H1 (cell line): ENCODE measurements around the gene GPR162. TPM values are rescaled to one million over a fixed set of nuclear protein-coding genes. Genes with fewer than 3 reads are reported as not detected.

ENCODE experiments used
- CTCF ChIA-PET: fragments of 300-600 bp; sonication (Branson Sonifier 250); formaldehyde crosslinking; loops from one replicate; lab custom pipeline; 2021; ENCODE audit not compliant: partially characterized antibody; lab: Charles Lee
- POLR2A ChIA-PET: fragments of 300-600 bp; sonication (Branson Sonifier 250); formaldehyde crosslinking; loops from one replicate; lab custom pipeline; 2021; ENCODE audit warnings: inconsistent platforms; ENCODE audit not compliant: partially characterized antibody; lab: Charles Lee
- DNase-seq, 2 experiments: peaks; one replicate each; pipeline versions ENCODE4 v3.0.0 to v3.0.0-alpha.2; 2010 to 2022; ENCODE audit warnings: low spot score in 2 of 2, low read depth in 1 of 2, mixed read lengths in 1 of 2
- FAIRE-seq: peaks from 2 replicates; lab custom pipeline; 2011; peaks lifted over from hg19 to GRCh38; lab: Jason Lieb, UNC
- H2AFZ ChIP-seq: 2 replicates; pipeline ENCODE4 v1.8.1; 2012; ENCODE audit warnings: low read length, inconsistent platforms
- H2AK5ac ChIP-seq: 2 replicates; pipeline ENCODE4 v1.6.1; 2013; ENCODE audit warnings: low read depth, low read length
- H2BK120ac ChIP-seq: replicated peaks from 2 replicates; pipeline ENCODE3; 2013; ENCODE audit warnings: low read depth, low read length, inconsistent platforms
- H2BK12ac ChIP-seq: 2 replicates; pipeline ENCODE4 v1.6.1; 2013; ENCODE audit warnings: low read depth, low read length
- H2BK15ac ChIP-seq: 2 replicates; pipeline ENCODE4 v1.6.1; 2013; ENCODE audit warnings: low read length
- H2BK20ac ChIP-seq: 2 replicates; pipeline ENCODE4 v1.6.1; 2013; ENCODE audit warnings: low read length
- H2BK5ac ChIP-seq: 2 replicates; pipeline ENCODE4 v1.6.1; 2013; ENCODE audit warnings: low read depth, low read length
- H3K14ac ChIP-seq: 2 replicates; pipeline ENCODE4 v1.6.1; 2013; ENCODE audit warnings: inconsistent platforms; ENCODE audit not compliant: insufficient read length
- H3K18ac ChIP-seq: 2 replicates; pipeline ENCODE4 v1.6.1; 2013; ENCODE audit warnings: low read length; ENCODE audit errors: extremely low read depth
- H3K23ac ChIP-seq: 2 replicates; pipeline ENCODE4 v1.6.1; 2013; ENCODE audit warnings: inconsistent platforms; ENCODE audit not compliant: insufficient read length
- H3K23me2 ChIP-seq: 2 replicates; pipeline ENCODE4 v1.6.1; 2013; ENCODE audit warnings: low read depth, low read length
- H3K27ac ChIP-seq: 2 replicates; pipeline ENCODE4 v1.6.1; 2011; ENCODE audit warnings: low read depth, low read length, inconsistent platforms
- H3K27me3 ChIP-seq, 4 experiments: replicated peaks in 1 of 4; 1 replicate in 1 of 4; 2 replicates in 3 of 4; pipeline versions ENCODE4 v1.6.1 to v1.8.1; 2011 to 2013; ENCODE audit warnings: low read length in 3 of 4, mild to moderate bottlenecking in 3 of 4, inconsistent platforms in 2 of 4, mixed read lengths in 2 of 4, moderate library complexity in 1 of 4; ENCODE audit not compliant: control insufficient read depth in 3 of 4, insufficient read depth in 3 of 4; ENCODE audit errors: extremely low read depth in 1 of 4
- H3K36me3 ChIP-seq, 4 experiments: 2 replicates each; pipeline versions ENCODE4 v1.6.1 to v1.8.1; 2011 to 2013; ENCODE audit warnings: mild to moderate bottlenecking in 4 of 4, low read length in 3 of 4, moderate library complexity in 2 of 4, control low read depth in 1 of 4, inconsistent platforms in 1 of 4; ENCODE audit not compliant: insufficient read depth in 4 of 4, control insufficient read depth in 2 of 4
- H3K4ac ChIP-seq: replicated peaks from 2 replicates; pipeline ENCODE3; 2013; ENCODE audit warnings: low read length, low read depth, mixed read lengths, inconsistent platforms; ENCODE audit not compliant: insufficient read length
- H3K4me1 ChIP-seq, 4 experiments: replicated peaks in 1 of 4; 1 replicate in 1 of 4; 2 replicates in 3 of 4; pipeline versions ENCODE4 v1.6.1 to v1.8.1; 2011 to 2013; ENCODE audit warnings: low read length in 3 of 4, inconsistent platforms in 2 of 4, mixed read lengths in 1 of 4; ENCODE audit not compliant: insufficient read depth in 4 of 4, control insufficient read depth in 3 of 4
- H3K4me2 ChIP-seq, 2 experiments: 2 replicates each; pipeline versions ENCODE4 v1.6.1 to v1.8.1; 2011 to 2013; ENCODE audit warnings: low read depth in 2 of 2, low read length in 2 of 2, control low read depth in 1 of 2, inconsistent platforms in 1 of 2, mild to moderate bottlenecking in 1 of 2; ENCODE audit not compliant: insufficient read depth in 1 of 2
- H3K4me3 ChIP-seq, 4 experiments: fragments of 200-600, 300-600 bp in 1 of 4; sonication (generic), shearing (Covaris generic), sonication (Bioruptor Twin) in 1 of 4; 2 replicates each; pipeline versions ENCODE4 v1.5.1 to v1.8.1; 2011 to 2016; ENCODE audit warnings: low read length in 4 of 4, low read depth in 3 of 4, control low read depth in 2 of 4, inconsistent platforms in 2 of 4, mild to moderate bottlenecking in 2 of 4, mixed read lengths in 1 of 4, moderate library complexity in 1 of 4; ENCODE audit not compliant: insufficient read depth in 2 of 4; ENCODE audit errors: extremely low read depth in 1 of 4
- H3K56ac ChIP-seq: replicated peaks from 2 replicates; pipeline ENCODE3; 2013; ENCODE audit warnings: low read depth, mild to moderate bottlenecking, mixed read lengths, low read length, inconsistent platforms; ENCODE audit not compliant: insufficient read length
- H3K79me1 ChIP-seq: 2 replicates; pipeline ENCODE4 v1.6.1; 2013; ENCODE audit warnings: low read depth, low read length, control low read depth
- H3K79me2 ChIP-seq, 2 experiments: 2 replicates each; pipeline versions ENCODE4 v1.6.1 to v1.8.1; 2012 to 2013; ENCODE audit warnings: low read length in 2 of 2, mild to moderate bottlenecking in 2 of 2, inconsistent platforms in 1 of 2; ENCODE audit not compliant: insufficient read depth in 2 of 2, control insufficient read depth in 1 of 2
- H3K9ac ChIP-seq, 4 experiments: replicated peaks in 1 of 4; 1 replicate in 1 of 4; 2 replicates in 3 of 4; pipeline versions ENCODE4 v1.6.1 to v1.8.1; 2011 to 2013; ENCODE audit warnings: low read depth in 3 of 4, low read length in 3 of 4, control low read depth in 2 of 4, mild to moderate bottlenecking in 2 of 4, moderate library complexity in 2 of 4, inconsistent platforms in 1 of 4; ENCODE audit errors: extremely low read depth in 1 of 4
- H3K9me3 ChIP-seq, 2 experiments: 2 replicates each; pipeline versions ENCODE4 v1.6.1 to v1.8.1; 2012 to 2013; ENCODE audit warnings: mild to moderate bottlenecking in 2 of 2, moderate library complexity in 2 of 2, control low read depth in 1 of 2, inconsistent platforms in 1 of 2, low read depth in 1 of 2, low read length in 1 of 2, mixed read lengths in 1 of 2; ENCODE audit not compliant: insufficient read depth in 2 of 2
- H4K20me1 ChIP-seq, 2 experiments: replicated peaks in 1 of 2; 2 replicates each; pipeline versions ENCODE3 to v1.8.1; 2011 to 2013; ENCODE audit warnings: inconsistent platforms in 2 of 2, low read length in 2 of 2, mild to moderate bottlenecking in 1 of 2; ENCODE audit not compliant: insufficient read depth in 2 of 2, control insufficient read depth in 1 of 2
- H4K5ac ChIP-seq: 2 replicates; pipeline ENCODE4 v1.6.1; 2013; ENCODE audit warnings: low read length, low read depth, mixed read lengths, inconsistent platforms; ENCODE audit not compliant: insufficient read length
- H4K8ac ChIP-seq: 2 replicates; pipeline ENCODE4 v1.8.0; 2013; ENCODE audit warnings: mild to moderate bottlenecking, moderate library complexity, low read length, inconsistent platforms; ENCODE audit not compliant: insufficient read depth; ENCODE audit errors: extremely low read depth
- H4K91ac ChIP-seq: replicated peaks from 2 replicates; pipeline ENCODE3; 2013; ENCODE audit warnings: low read length, mixed read lengths, inconsistent platforms; ENCODE audit not compliant: insufficient read length
- CHD1 ChIP-seq: IDR thresholded peaks from 2 replicates; pipeline ENCODE4 v1.6.1; 2012; ENCODE audit warnings: low read depth, low read length, improper control_type of control experiment
- CREB1 ChIP-seq: IDR thresholded peaks from 2 replicates; pipeline ENCODE4 v1.6.1; 2012; ENCODE audit warnings: inconsistent platforms
- CTBP2 ChIP-seq: IDR thresholded peaks from 2 replicates; pipeline ENCODE4 v1.7.0; 2011; ENCODE audit warnings: borderline replicate concordance, mild to moderate bottlenecking, moderate library complexity, mixed read lengths, low read length; ENCODE audit not compliant: insufficient read depth, insufficient read length
- MAFK ChIP-seq: IDR thresholded peaks from 2 replicates; pipeline ENCODE4 v1.6.1; 2012; ENCODE audit warnings: low read depth, mild to moderate bottlenecking, improper control_type of control experiment, low read length
- PHF8 ChIP-seq: fragments of 200-600 bp; sonication (generic); conservative IDR thresholded peaks from 2 replicates; pipeline ENCODE4 v1.7.1; 2012; ENCODE audit warnings: low read depth, mild to moderate bottlenecking, inconsistent platforms, low read length, moderate library complexity
- POLR2AphosphoS5 ChIP-seq: IDR thresholded peaks from 2 replicates; pipeline ENCODE4 v1.6.1; 2011; ENCODE audit warnings: low read depth, low read length
- RAD21 ChIP-seq, 2 experiments: IDR thresholded peaks in 1 of 2; conservative IDR thresholded peaks in 1 of 2; 2 replicates each; pipeline ENCODE4 v1.6.1; 2011; ENCODE audit warnings: low read depth in 2 of 2, low read length in 2 of 2, improper control_type of control experiment in 1 of 2, inconsistent platforms in 1 of 2, mild to moderate bottlenecking in 1 of 2, moderate library complexity in 1 of 2
- RNF2 ChIP-seq: fragments of 200-900, 300-1000 bp; sonication (generic); IDR thresholded peaks from 2 replicates; pipeline ENCODE4 v1.7.1; 2016; ENCODE audit warnings: borderline replicate concordance, low read depth, mild to moderate bottlenecking, antibody characterized with exemption, low read length; ENCODE audit not compliant: poor library complexity, severe bottlenecking; ENCODE audit errors: missing control alignments
- SP4 ChIP-seq: IDR thresholded peaks from 2 replicates; pipeline ENCODE4 v1.6.1; 2012; ENCODE audit warnings: low read length, inconsistent platforms
- TCF12 ChIP-seq: IDR thresholded peaks from 2 replicates; pipeline ENCODE4 v1.6.1; 2011; ENCODE audit warnings: low read depth, mild to moderate bottlenecking, low read length
- WGBS, 2 experiments: shearing (Covaris generic) in 1 of 2; methylation state at CpG; one replicate each; pipeline versions ENCODE4 v1.1.6 to v1.1.7; 2013 to 2015; ENCODE audit warnings: low lambda C conversion rate in 2 of 2, mixed read lengths in 2 of 2, inconsistent platforms in 1 of 2, low coverage in 1 of 2, missing lambda C conversion rate in 1 of 2; ENCODE audit not compliant: insufficient replicate concordance in 2 of 2, insufficient coverage in 1 of 2, insufficient read length in 1 of 2; ENCODE audit errors: extremely low coverage in 1 of 2, missing lambda C conversion rate in 1 of 2; 5-methylcytosine and 5-hydroxymethylcytosine counted together
- polyA plus RNA-seq, 7 experiments: library from polyadenylated mRNA; depleted of rRNA in 3 of 7; stranded (reverse) in 5 of 7; unstranded in 2 of 7; fragments of >200 nt in 5 of 7; fragments of 200-250 nt in 2 of 7; gene quantifications; 1 replicate in 5 of 7; 2 replicates in 1 of 7; 4 replicates in 1 of 7; pipeline versions ENCODE4 v1.2.1 to v1.2.3, GENCODE V29; 2011 to 2013; ENCODE audit warnings: missing spikeins in 2 of 7, mixed read lengths in 2 of 7
- total RNA-seq: library from RNA; stranded (reverse); fragmentation: NEBNext Ultra II Directional; extraction: Animal tissue kit (Norgen Biotek cat#: 25700); gene quantifications from 2 replicates; pipeline ENCODE4 v1.2.1, GENCODE V29; 2021

GPR162 gene
- total and polyA plus RNA-seq, 2 of the 8 experiments (the other 6 are each of a cell fraction or from before 2014, with no cell fraction given), result 7.3 to 8.8 TPM

DNA sequence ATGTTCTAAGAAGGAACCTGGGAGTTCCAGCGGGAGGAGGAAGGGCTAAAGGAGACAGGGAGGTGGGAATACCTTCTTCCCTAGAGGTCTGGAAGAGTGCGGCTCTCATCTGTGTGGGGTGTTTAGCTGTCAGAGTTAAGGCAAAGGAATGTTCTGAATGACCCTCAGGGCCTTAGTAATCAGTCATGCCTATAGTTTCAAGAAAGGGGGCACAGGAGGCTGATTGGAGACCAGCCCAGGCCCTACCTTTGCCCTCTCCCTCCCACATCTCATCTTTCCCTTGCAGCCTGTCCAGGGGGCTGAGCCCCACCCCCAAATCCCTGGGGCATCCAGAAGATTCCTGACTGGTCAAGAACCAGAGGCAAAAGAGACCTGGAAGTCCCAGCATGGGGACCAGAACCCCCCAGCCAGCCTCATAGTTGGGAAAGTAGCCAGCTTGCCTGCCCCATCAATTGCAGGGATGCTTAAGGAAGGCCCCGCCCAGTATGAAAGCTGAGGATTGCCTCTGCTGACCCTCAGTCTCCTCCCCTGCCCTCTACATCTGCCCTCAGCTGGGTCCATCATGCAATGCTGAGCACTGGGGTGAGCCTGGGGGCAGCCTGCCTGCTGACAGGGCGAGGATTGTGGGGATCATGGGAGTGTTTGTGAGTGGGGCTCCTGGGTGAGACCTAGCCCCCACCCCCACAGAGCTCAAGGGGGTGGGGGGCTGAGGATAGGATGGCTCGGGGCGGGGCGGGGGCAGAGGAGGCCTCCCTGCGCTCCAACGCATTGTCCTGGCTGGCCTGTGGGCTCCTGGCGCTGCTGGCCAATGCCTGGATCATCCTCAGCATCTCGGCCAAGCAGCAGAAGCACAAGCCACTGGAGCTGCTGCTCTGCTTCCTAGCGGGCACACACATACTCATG is 1.8 kb downstream of the GPR162 start:
- Histone ChIP-seq H3K4me1 (peaks cover 8 to 58% (median 33%) of the 10 kb centered on the region in 4 experiments), H3K4me2 (peak overlapping the region in 1 of 2 experiments; percentile 94; a peak in 2 of 4 replicates), H2BK12ac (peak overlapping the region; percentile 75; the same call in 1 of the 2 replicates), H3K18ac (no peak overlapping the region; the same call in 1 of the 2 replicates), H2BK120ac (no peak overlapping the region), H3K79me2 (no peaks in the 10 kb centered on the region), H2BK20ac (peak overlapping the region; percentile 61; the same call in 1 of the 2 replicates), H2BK5ac (peak overlapping the region; percentile 13; the same call in 1 of the 2 replicates), H4K91ac (no peak overlapping the region), H3K23ac (no peak overlapping the region), H2AK5ac (peak overlapping the region; percentile 77), H3K14ac (no peak overlapping the region), H4K5ac (no peak overlapping the region), H4K20me1 (peaks cover 0 to 4% of the 10 kb centered on the region in 2 experiments), H3K9me3 (no peaks in the 10 kb centered on the region), H3K4me3 (no peak overlapping the region), H3K23me2 (peaks cover 24% of the 10 kb centered on the region), H4K8ac (no peak overlapping the region), H2AFZ (no peak overlapping the region), H3K4ac (no peak overlapping the region), H3K56ac (no peak overlapping the region), H2BK15ac (peak overlapping the region; percentile 98), H3K27ac (no peak overlapping the region; the same call in 1 of the 2 replicates), H3K79me1 (no peaks in the 10 kb centered on the region; the same call in 1 of the 2 replicates), H3K27me3 (peaks cover 0 to 12% (median 8%) of the 10 kb centered on the region in 4 experiments; a peak in 5 of 7 replicates), H3K9ac (no peak overlapping the region), H3K36me3 (no peaks in the 10 kb centered on the region)
- FAIRE-seq (no peak), DNase-seq (no peak)
- WGBS, 2 experiments, result 73% methylated on average over 7 of the region's 12 CpGs; no CpG with 5 or more reads in 1 of the 2 experiments
- ChIA-PET CTCF (interaction anchor here (1.1 to 23.7 kb wide), 12 partner anchors 12 to 202 kb away, joined by 3 to 532 read pairs (median 18); partner anchors contain the start of genes CD4, CDCA3, COPS7A and GNB3), POLR2A (interaction anchor here (0.6 to 27.1 kb wide), 16 partner anchors 13 to 219 kb away, joined by 3 to 388 read pairs (median 4); partner anchors contain the start of genes C12orf57, CDCA3, GNB3 and LAG3)
- TF ChIP-seq SP4, result no peak
- TF ChIP-seq CREB1, result no peak
- no peak for TF ChIP-seq POLR2AphosphoS5
- no peak for TF ChIP-seq TCF12
- TF ChIP-seq CHD1, result no peak
- no peak for TF ChIP-seq RNF2
- TF ChIP-seq MAFK, result no peak
- no peak for TF ChIP-seq PHF8
- TF ChIP-seq CTBP2, result no peak
- TF ChIP-seq RAD21 (IDR thresholded peaks at IDR 0.05 in 1 of 2, conservative IDR thresholded peaks at IDR 0.05 in 1 of 2; ENCODE audit: low read depth in 2 of 2, low read length in 2 of 2), result no peak
